NCI-H128 (cell line): ENCODE data around the gene FMO1.
A peak's percentile ranks its signal among the peaks of the same experiment; 100 is the strongest.
"Not testable (repeated sequence)": the region's sequence is repeated elsewhere in the genome, so short reads cannot be mapped to it uniquely, and the experiment has no call there.

Experiments used
- DNase-seq: peaks from one replicate; lab custom pipeline; 2025; ENCODE audit not compliant: unreplicated experiment; lab: John Stamatoyannopoulos, UW

The FMO1 gene

DNA sequence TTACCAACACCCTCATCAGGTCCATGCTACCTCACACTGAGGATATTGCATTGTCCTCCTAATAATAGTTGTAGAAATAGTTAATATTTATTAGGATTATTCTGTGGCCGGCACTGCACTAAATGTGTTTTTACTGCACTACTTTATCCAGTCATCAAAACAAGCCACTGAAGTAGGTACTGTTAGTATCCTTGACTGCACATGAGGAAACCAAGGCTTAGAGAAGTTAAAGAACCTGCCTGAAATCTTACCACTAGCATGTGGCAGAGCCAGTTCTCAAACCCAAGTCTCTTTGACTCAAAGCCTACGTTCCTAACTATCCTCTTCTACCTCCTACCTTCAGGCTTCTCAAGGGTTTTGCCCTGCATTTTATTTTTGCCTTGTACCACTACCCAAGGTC lies 30.9 kb downstream of the FMO1 start:
- no peak for DNase-seq

DNA sequence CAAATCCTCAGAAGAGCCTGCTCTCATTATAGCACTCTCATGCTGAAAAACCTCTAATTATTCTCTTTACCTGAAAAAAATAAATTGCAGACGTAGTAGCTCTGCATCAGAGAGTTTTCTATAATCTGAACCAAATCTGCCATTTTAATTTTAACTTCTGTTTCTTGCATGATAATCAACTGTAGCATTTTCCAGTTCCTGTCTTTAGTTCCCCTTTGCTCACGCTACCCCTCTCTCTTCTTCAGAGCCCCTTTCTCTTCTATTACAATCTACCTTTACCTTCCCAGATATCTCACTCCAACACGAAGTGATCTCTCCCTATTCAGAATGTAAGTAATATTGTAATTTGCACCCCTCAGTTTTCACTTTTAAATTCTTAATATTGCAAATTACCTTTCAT lies 31.4 kb downstream of the FMO1 start:
- DNase-seq: no peak

DNA sequence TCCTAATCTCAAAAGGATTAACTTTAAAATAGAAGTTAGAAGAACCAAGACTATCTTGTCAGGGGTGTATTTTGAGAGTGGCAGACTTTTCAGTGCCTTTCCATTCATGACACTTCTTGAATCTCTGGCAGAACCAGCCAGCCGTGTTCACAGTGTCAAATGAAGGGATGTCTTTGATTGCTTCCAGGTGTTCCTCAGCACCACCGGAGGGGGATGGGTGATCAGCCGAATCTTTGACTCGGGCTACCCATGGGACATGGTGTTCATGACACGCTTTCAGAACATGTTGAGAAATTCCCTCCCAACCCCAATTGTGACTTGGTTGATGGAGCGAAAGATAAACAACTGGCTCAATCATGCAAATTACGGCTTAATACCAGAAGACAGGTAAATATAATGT lies 32.3 kb downstream of the FMO1 start:
- DNase-seq: no peak

DNA sequence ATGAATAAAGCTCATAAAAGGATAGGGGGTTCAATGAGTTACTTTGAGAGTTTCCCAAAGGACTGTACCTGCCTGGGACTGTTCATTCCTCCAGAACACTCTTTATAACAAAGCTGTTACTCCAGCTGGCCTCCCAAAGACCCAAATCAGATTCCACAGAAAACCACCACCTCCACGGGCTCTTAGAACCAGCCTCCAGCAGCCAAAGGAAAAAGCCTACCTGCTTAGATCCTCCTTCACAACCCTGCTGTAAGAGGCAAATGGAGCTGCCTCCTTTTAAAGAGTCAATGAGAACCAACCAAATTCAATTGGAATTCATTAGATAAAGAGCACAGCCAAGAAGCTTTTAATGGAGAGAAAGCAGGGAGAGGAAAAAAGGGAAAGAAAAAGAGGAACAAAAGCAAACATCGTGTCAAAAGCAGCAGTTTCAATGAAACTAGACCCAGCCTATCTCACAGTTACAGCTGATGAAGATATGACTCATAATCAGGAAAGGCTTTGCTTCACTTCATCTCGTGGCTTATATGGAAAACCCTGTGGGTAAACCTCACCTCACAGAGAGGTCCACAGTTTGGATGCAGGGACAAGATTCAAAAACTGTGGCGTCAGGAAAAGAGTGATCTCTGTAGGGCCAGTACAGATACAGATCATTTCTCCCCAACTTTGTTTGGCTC lies 37.9 kb downstream of the FMO1 start:
- no peak for DNase-seq

DNA sequence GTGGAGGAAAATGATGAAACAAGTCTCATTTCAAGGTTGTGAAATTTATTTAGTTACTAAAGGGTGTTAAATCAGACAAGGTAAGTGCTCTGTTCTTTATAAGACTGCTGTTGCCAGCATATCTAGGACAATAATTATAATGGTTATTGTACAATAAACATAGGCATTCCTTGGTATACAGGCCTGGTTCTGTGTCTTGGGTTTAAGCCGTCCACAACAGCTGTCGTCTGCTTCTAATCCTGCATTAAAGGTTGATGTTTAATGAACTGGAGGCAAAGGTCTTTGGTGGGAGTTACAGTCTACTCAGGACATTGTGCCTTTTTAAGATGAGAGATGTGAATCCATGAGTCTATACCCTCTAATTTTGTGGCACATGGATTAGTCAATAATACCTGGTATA lies 42.3 kb downstream of the FMO1 start:
- DNase-seq: no peak

DNA sequence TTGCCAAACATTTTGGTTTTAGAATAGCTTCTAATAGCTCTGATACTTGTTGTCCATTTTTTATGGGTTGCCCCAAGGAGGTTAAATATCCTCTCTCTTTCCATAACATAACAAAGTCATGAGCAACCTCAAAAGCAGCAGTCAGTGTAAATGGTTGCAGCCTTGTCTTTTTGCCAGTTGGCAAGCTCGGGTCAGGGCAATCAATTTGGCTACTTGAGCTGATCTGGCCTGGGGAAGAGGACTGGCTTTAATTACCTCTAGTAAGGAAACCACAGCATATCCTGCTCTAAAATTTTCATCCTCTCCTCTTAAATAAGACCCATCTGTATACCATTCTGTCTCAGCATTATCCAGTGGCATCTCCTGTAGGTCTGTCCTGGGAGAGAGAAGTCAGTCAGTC lies 44.5 kb downstream of the FMO1 start:
- DNase-seq: no peak

DNA sequence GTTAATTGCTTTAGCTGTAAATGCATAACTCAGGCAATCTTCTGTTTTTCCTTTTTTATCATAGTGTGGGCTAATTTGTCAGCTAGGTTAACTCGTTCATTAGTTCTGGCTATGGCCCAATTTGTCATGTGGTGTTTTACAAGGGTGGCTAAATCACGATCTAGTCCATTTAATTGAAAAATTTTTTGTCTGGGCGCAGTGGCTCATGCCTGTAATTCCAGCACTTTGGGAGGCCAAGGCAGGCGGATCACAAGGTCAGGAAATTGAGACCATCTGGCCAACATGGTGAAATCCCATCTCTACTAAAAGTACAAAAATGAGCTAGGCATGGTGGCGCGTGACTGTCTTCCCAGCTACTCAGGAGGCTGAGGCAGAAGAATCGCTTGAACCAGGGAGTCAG lies 47.1 kb downstream of the FMO1 start:
- not testable (repeated sequence) for DNase-seq

DNA sequence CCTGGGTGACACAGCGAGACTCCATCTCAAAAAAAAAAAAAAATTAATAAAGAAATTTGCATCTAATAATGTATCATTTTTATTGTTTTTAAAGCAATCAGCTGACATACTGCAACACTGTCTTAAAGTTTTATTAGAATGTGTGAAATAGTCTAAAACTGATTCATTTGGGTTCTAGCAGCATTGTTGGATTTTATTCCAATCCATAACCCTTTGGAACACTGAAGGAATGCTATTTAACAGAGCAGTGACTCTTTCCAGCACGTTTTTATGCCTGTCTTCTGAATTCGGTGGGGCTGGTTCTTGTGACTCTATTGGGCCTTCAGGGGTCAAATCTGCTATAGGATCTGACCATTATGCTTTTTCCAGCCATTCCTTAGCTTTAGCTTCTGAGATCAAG lies 47.5 kb downstream of the FMO1 start:
- no peak for DNase-seq

DNA sequence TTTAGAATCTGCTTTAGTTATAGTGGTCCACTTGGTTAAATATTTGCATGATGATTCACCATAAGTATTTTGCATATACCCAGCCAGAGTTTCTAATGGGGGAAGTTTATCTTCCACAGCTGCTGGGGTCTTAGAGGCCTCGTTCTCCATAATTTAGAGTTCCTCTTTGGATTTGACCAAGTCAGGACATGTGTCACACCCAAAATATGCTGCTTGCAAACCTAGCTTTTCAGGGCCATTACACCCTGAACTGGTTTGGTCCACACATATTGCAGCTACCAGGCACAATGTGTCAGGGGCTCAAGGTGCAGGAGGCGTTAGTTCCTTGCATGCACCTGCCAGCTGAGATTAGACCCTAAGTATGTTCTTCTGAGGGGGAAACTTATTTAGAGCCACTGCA lies 48.6 kb downstream of the FMO1 start:
- no peak for DNase-seq

DNA sequence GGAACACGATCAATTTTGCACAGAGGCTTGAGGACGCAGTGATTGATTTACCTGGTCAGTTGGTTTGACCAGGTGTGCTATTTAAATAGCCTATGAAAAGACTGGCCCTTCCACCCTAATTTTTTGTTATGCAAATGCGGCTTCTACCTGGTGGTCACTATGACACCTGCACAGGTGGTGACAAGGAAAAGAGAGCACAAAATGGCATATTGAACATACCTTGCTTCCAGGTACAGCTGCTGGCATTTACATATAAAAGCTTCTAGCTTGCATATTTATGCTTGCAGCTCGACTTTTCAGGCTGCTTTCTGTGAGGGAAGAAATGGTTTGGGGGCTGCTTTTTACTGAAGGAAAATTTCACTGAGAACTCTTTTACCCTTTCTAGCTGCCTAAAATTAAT lies 50.4 kb downstream of the FMO1 start:
- no peak for DNase-seq

DNA sequence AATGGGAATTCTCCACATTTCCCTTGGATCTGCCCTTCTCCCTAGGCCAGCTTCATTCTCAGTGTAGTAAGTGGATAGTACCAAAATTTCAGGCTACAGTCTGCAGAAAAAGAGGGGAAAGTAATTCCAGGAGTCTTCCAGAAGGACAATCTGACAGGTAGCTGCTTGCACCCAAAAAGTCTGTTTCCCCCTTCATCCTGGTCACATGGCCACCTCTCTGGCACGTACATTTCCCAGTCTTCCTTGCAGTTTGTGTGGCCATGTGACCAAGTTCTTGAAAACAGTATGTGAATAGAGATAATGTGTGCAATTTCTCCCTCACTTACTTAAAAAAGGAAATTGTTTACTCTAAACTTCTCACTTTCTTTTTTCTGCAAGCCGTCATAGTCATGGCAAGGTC lies 51.0 kb downstream of the FMO1 start:
- no peak for DNase-seq

DNA sequence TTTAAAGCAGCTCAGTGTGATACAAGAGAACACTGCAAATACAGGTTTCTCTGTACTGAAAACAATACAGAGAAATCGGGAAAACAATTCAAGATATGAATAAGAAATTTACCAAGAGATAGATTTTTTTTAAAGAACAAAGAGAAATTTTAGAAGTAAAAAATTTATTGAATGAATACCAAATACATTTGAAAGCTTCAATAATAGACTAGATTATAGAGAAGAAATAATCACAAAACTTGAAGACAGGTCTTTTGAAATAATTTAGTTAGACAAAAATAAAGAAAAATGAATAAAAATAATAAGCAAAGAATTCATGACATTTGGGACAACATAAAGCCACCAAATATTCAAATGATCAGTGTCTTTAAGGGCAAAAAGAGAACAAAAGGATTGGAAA lies 52.1 kb downstream of the FMO1 start:
- DNase-seq: no peak

DNA sequence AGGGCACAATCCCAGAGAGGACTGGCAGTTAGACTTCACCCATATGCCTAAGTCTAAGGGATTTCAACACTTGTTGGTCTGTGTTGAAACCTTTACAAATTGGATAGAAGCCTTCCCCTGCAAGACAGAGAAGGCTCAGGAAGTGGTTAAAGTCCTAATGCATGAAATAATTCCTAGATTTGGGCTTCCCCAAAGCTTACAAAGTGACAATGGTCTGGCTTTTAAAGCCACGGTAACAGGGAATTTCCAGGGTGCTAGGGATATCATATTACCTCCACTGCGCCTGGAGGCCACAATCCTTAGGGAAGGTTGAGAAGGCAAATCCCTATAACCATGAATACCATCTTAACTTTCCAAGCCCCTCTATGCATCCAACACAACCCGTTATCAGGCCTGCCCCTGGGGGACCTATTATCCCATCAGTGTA lies 62.4 kb downstream of the FMO1 start:
- no peak for DNase-seq

DNA sequence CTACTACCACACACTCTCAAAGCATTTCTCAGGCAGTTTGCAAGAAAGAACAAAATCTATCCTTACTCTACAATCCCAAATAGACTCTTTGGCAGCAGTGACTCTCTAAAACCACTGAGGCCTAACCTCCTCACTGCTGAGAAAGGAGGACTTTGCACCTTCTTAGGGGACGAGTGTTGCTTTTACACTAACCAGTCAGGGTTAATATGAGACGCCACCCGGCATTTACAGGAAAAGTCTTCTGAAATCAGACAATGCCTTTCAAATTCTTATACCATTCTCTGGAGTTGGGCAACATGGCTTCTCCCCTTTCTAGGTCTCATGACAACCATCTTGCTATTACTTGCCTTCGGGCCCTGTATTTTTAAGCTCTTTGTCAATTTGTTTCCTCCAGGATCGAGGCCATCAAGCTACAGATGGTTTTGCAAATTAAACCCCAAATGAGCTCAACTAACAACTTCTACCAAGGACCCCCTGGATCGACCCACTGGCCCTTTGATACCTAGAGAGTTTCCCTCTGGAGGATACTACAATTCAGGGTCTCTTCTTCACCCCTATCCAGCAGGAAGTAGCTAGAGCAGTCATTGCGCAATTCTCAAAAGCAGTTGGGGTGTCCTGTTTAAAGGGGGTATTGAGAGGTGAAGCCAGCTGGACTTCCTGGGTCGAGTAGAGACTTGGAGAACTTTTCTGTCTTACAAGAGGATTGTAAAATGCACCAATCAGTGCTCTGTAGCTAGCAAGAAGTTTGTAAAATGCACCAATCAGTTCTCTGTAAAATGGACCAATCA lies 63.7 kb downstream of the FMO1 start:
- DNase-seq: no peak

DNA sequence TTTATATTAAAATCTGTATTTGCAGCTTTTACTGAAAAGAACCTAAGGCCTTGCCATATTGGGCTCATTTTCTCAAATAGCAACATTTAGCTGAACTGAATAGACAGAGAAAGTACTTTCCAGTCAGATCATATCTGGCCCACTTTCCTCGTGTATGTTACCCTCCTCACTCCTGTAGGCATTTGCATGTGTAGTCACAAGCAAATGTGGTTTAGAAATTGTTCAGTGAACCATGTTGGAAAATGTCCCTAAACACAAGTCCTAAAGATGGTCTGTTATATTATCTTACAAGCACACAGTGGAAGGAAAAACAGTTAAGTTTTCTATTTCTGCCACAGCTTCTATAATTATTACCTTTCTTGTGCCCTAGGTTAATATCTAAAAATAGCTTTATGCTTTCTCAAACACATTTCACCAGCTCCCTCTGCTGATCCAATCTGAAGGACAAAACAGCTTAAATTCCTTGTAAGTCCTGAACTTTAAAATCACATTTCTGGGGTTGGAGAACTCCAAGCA lies 65.1 kb downstream of the FMO1 start:
- DNase-seq: no peak

DNA sequence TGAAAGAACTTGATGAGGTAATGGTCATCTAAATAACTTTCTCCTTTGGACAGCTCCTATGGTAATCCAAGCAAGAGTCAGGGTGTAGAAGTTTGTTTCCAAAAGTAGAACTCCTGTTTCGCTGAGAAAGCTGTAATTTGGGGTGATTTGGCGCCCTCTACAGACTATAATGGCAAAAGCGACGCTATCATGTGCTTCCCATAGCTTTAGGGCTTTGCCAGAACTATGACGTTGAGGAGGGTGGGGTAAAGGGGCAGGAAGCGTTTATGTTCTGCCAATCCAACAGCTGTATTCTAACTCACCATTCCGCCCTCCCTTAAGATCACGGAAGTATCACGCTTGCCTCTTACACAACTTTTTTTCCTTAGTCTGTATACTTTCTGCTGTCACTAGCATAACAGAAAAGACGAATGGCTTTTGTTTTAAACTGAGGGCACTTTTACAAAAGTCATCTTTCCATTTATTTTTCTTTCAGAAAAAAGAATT lies 65.6 kb downstream of the FMO1 start, which contains the start of gene FMO4:
TSS of gene FMO4 (plus strand) at position 349 of the 486 bp plus-strand sequence. CDS start 5,643 bp downstream, outside the sequence.
- DNase-seq: peak; percentile 66

DNA sequence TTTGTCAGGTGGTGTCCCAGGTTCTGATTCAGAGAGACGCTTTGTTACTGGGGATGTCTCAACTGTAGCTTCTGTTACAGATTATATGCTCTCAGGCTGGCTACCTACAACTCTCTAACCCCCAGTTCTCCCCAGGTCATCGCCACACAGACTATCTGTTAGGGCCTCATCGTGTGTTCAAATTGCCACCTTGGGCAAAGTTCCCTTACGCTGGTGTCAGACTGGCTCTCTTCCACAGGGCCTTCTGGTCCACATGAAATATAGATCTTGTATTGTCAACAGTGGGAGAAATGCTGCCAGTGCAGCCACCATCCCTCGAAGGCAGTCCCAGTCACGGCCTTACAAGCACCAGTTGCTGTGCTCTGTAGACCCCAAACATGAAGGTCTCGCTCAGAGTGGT lies 81.0 kb downstream of the FMO1 start:
- no peak for DNase-seq

DNA sequence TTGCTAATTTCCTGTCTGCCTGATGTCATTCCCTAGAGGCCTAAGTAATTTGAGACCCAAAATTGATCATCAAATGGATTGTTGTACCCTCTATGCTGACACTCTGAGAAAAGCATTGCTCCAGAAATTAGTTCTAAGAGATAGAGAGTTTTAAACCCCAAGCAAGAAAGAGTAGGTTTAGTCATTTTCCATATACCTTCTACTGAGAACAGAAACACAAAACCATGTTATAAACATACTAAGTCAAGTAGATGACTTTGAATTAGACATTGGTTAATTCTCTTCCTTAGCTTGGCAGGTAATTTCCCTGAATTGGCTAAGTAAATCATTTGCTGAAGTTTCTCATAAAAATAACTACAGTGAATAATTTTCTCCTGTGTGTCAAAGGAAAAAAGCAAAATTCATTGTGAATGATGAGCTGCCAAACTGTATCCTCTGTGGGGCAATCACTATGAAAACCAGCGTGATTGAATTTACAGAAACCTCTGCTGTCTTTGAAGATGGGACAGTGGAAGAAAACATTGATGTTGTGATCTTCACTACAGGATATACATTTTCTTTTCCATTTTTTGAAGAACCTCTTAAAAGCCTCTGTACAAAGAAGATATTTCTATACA lies 85.8 kb downstream of the FMO1 start:
- no peak for DNase-seq
